GM10248 (cell line): ENCODE data around the gene SH3BGRL3.

Source experiments
- CTCF ChIA-PET: fragments of 300-600 bp; sonication (Branson Sonifier 250); formaldehyde crosslinking; extraction: SDS; loops from one replicate; lab custom pipeline; 2021; ENCODE audit warnings: antibody characterized with exemption; lab: Yijun Ruan, JAX
- POLR2A ChIA-PET: fragments of 350-650 bp; sonication (Branson Sonifier 250); formaldehyde crosslinking; extraction: SDS; loops from one replicate; lab custom pipeline; 2020; ENCODE audit warnings: antibody characterized with exemption; lab: Yijun Ruan, JAX
- DNase-seq: peaks from one replicate; pipeline ENCODE4 v3.0.0; 2012; ENCODE audit errors: extremely low spot score
- CTCF ChIP-seq: IDR thresholded peaks from 2 replicates; pipeline ENCODE4 v1.5.1; 2012; ENCODE audit warnings: mild to moderate bottlenecking, low read depth; ENCODE audit errors: extremely low read depth, missing control alignments, control extremely low read depth

SH3BGRL3 gene

GRCh38 chr1:26284597-26285347, 4.9 kb downstream of the SH3BGRL3 start:
- TF ChIP-seq CTCF, result peak; percentile 89
- ChIA-PET POLR2A (interaction anchor here (1.0 to 2.1 kb wide), 2 partner anchors 34 to 37 kb away, joined by 3 to 13 read pairs; partner anchors contain the start of gene CD52), CTCF (interaction anchor here (0.8 to 21.9 kb wide), 30 partner anchors 9 to 197 kb away, joined by 3 to 690 read pairs (median 6); partner anchors contain the start of genes CD52, CEP85, UBXN11 and ZNF593)
- peak; percentile 80 for DNase-seq

GRCh38 chr1:26285366-26286063, 5.6 kb downstream of the SH3BGRL3 start:
- peak; percentile 59 for DNase-seq
- peak; percentile 43 for TF ChIP-seq CTCF
- POLR2A ChIA-PET, result interaction anchor here (2.1 kb wide), 1 partner anchor 33 kb away, joined by 13 read pairs; the partner anchor contains the start of gene CD52

GRCh38 chr1:26286064-26286416, 6.2 kb downstream of the SH3BGRL3 start:
- no peak for DNase-seq
- POLR2A ChIA-PET, result interaction anchor here (1.1 to 2.1 kb wide), 2 partner anchors 32 to 33 kb away, joined by 3 to 13 read pairs; partner anchors contain the start of gene CD52
- CTCF ChIA-PET, result interaction anchor here (0.7 to 21.9 kb wide), 21 partner anchors 10 to 198 kb away, joined by 3 to 690 read pairs (median 7); partner anchors contain the start of genes CD52, CEP85 and UBXN11
- TF ChIP-seq CTCF, result no peak

More at GRCh38 chr1:26285366-26286063, 5.6 kb downstream of the SH3BGRL3 start:
- CTCF ChIA-PET, result interaction anchor here (0.7 to 21.9 kb wide), 30 partner anchors 9 to 198 kb away, joined by 3 to 690 read pairs (median 6); partner anchors contain the start of genes CD52, CEP85 and UBXN11

GRCh38 chr1:26287033-26287711, 7.3 kb downstream of the SH3BGRL3 start:
- DNase-seq, result peak; percentile 58
- TF ChIP-seq CTCF, result no peak
- CTCF ChIA-PET, result interaction anchor here (1.1 to 21.9 kb wide), 8 partner anchors 8 to 129 kb away, joined by 3 to 690 read pairs (median 50); partner anchors contain the start of genes CD52, SH3BGRL3 and UBXN11
- POLR2A ChIA-PET, result interaction anchor here (1.1 kb wide), 1 partner anchor 31 kb away, joined by 3 read pairs; the partner anchor contains the start of gene CD52

GRCh38 chr1:26287811-26288210, 7.9 kb downstream of the SH3BGRL3 start:
- POLR2A ChIA-PET, result interaction anchor here (1.5 to 1.6 kb wide), 2 partner anchors 32 to 33 kb away, joined by 4 to 5 read pairs; no protein-coding TSS in a partner anchor
- CTCF ChIA-PET, result interaction anchor here (1.2 to 21.9 kb wide), 9 partner anchors 8 to 129 kb away, joined by 7 to 690 read pairs (median 19); partner anchors contain the start of genes CD52, SH3BGRL3 and UBXN11
- no peak for DNase-seq
- TF ChIP-seq CTCF, result no peak
